K562 (cell line): ENCODE results near the gene MAB21L4.

ENCODE experiments used
- CBFA2T3 ChIP-seq: fragments of 450-650 bp; IDR thresholded peaks from 2 replicates; pipeline ENCODE4 v1.6.1; 2017
- CEBPB ChIP-seq: fragments of 450-650 bp; IDR thresholded peaks from 2 replicates; pipeline ENCODE4 v1.6.1; 2016; ENCODE audit warnings: missing genetic modification characterization, missing compliant biosample characterization
- EP300 ChIP-seq: IDR thresholded peaks from 2 replicates; pipeline ENCODE4 v1.6.1; 2012; ENCODE audit warnings: low read length, improper control_type of control experiment
- MAFF ChIP-seq: IDR thresholded peaks from 2 replicates; pipeline ENCODE4 v1.6.1; 2012; ENCODE audit warnings: low read length, improper control_type of control experiment
- POLR2A ChIP-seq: fragments of 450-650 bp; conservative IDR thresholded peaks from 2 replicates; pipeline ENCODE4 v1.6.1; 2016
- RNF2 ChIP-seq: sonication (generic); IDR thresholded peaks from 2 replicates; pipeline ENCODE4 v1.6.1; 2016
- TF ChIP-seq, protein P1 (sequence below): fragments of 250-450 bp; sonication (Bioruptor Pico); IDR thresholded peaks from 2 replicates; pipeline ENCODE4 v1.8.0; 2022; ENCODE audit warnings: moderate library complexity, mild to moderate bottlenecking, inconsistent platforms
- TF ChIP-seq, protein P2 (sequence below): fragments of 450-650 bp; IDR thresholded peaks from 2 replicates; pipeline ENCODE4 v1.6.1; 2014; ENCODE audit warnings: low read depth, mild to moderate bottlenecking, moderate library complexity, borderline replicate concordance
- TF ChIP-seq, protein P3 (sequence below), 3 experiments: IDR thresholded peaks in 2 of 3; conservative IDR thresholded peaks in 1 of 3; 2 replicates each; pipeline ENCODE4 v1.5.1; 2011 to 2012; ENCODE audit warnings: low read length in 3 of 3, mild to moderate bottlenecking in 3 of 3, control low read depth in 2 of 3, improper control_type of control experiment in 1 of 3, inconsistent platforms in 1 of 3, low read depth in 1 of 3, mixed read lengths in 1 of 3, moderate library complexity in 1 of 3; ENCODE audit not compliant: insufficient read depth in 2 of 3
- TF ChIP-seq, protein P4 (sequence below), 2 experiments: fragments of 200-800 bp in 1 of 2; sonication (Bioruptor generic) in 1 of 2; sonication (generic) in 1 of 2; formaldehyde crosslinking in 1 of 2; IDR thresholded peaks in 1 of 2; conservative IDR thresholded peaks in 1 of 2; 2 replicates each; pipeline versions ENCODE4 v1.5.0 to v1.6.1; 2016 to 2020; ENCODE audit warnings: missing compliant biosample characterization in 1 of 2, missing genetic modification characterization in 1 of 2, missing genetic modification reagents in 1 of 2

DNA sequence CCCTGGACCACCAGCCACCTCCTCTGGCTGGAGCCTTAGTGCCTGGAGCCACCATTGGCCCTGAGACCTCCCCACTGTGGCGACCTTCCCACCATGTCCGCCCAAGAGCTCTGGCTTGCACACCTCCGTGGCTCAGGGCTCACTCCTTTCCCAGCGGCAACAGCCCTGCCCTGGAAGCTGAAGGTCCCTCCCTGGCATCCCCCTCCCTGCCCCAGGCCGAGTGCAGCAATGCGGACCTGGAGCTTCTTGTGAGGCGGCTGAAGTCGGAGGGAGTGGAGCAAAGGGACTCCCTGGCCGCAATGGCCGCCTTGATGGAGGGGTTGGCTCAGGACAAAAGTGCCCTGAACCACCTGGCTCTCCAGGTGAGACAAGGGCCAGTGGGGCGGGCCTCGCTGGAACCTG lies 38.7 kb upstream of the MAB21L4 start:
- TF ChIP-seq EP300 (no peak), CEBPB (tag) (no peak), RNF2 (no peak), MAFF (no peak), CBFA2T3 (no peak), POLR2A (no peak)
- TF ChIP-seq, protein P1, sequence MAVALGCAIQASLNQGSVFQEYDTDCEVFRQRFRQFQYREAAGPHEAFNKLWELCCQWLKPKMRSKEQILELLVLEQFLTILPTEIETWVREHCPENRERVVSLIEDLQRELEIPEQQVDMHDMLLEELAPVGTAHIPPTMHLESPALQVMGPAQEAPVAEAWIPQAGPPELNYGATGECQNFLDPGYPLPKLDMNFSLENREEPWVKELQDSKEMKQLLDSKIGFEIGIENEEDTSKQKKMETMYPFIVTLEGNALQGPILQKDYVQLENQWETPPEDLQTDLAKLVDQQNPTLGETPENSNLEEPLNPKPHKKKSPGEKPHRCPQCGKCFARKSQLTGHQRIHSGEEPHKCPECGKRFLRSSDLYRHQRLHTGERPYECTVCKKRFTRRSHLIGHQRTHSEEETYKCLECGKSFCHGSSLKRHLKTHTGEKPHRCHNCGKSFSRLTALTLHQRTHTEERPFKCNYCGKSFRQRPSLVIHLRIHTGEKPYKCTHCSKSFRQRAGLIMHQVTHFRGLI (CRISPR knock-in tag) = no peak
- TF ChIP-seq, protein P2, sequence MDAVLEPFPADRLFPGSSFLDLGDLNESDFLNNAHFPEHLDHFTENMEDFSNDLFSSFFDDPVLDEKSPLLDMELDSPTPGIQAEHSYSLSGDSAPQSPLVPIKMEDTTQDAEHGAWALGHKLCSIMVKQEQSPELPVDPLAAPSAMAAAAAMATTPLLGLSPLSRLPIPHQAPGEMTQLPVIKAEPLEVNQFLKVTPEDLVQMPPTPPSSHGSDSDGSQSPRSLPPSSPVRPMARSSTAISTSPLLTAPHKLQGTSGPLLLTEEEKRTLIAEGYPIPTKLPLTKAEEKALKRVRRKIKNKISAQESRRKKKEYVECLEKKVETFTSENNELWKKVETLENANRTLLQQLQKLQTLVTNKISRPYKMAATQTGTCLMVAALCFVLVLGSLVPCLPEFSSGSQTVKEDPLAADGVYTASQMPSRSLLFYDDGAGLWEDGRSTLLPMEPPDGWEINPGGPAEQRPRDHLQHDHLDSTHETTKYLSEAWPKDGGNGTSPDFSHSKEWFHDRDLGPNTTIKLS = no peak
- TF ChIP-seq, protein P3, sequence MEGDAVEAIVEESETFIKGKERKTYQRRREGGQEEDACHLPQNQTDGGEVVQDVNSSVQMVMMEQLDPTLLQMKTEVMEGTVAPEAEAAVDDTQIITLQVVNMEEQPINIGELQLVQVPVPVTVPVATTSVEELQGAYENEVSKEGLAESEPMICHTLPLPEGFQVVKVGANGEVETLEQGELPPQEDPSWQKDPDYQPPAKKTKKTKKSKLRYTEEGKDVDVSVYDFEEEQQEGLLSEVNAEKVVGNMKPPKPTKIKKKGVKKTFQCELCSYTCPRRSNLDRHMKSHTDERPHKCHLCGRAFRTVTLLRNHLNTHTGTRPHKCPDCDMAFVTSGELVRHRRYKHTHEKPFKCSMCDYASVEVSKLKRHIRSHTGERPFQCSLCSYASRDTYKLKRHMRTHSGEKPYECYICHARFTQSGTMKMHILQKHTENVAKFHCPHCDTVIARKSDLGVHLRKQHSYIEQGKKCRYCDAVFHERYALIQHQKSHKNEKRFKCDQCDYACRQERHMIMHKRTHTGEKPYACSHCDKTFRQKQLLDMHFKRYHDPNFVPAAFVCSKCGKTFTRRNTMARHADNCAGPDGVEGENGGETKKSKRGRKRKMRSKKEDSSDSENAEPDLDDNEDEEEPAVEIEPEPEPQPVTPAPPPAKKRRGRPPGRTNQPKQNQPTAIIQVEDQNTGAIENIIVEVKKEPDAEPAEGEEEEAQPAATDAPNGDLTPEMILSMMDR (IDR thresholded peaks at IDR 0.05 in 2 of 3, conservative IDR thresholded peaks at IDR 0.05 in 1 of 3; ENCODE audit: insufficient read depth in 2 of 3, low read depth in 1 of 3, low read length in 3 of 3) = no peak
- TF ChIP-seq, protein P4, sequence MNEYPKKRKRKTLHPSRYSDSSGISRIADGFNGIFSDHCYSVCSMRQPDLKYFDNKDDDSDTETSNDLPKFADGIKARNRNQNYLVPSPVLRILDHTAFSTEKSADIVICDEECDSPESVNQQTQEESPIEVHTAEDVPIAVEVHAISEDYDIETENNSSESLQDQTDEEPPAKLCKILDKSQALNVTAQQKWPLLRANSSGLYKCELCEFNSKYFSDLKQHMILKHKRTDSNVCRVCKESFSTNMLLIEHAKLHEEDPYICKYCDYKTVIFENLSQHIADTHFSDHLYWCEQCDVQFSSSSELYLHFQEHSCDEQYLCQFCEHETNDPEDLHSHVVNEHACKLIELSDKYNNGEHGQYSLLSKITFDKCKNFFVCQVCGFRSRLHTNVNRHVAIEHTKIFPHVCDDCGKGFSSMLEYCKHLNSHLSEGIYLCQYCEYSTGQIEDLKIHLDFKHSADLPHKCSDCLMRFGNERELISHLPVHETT (CRISPR knock-in tag; conservative IDR thresholded peaks at IDR 0.05 in 1 of 2, IDR thresholded peaks at IDR 0.05 in 1 of 2) = no peak
